GM13977 (cell line): ENCODE measurements around the gene RAB6B.

Source experiments
- DNase-seq: peaks from one replicate; pipeline ENCODE4 v3.0.0; 2012; ENCODE audit warnings: low spot score
- in situ Hi-C: fragments of 300-500 bp; cut with MboI; formaldehyde crosslinking; loops from one replicate; pipeline ENCODE4 v1.12.0; 2022; ENCODE audit warnings: low sequenced_read_pairs, low pct_unique_long_range_greater_than_20kb, mixed read lengths, inconsistent platforms; ENCODE audit not compliant: unreplicated experiment
- TF ChIP-seq, protein P1 (sequence below): IDR thresholded peaks from 2 replicates; pipeline ENCODE4 v1.5.1; 2012; ENCODE audit warnings: mild to moderate bottlenecking, control low read depth; ENCODE audit not compliant: insufficient read depth; ENCODE audit errors: extremely low read depth, missing control alignments

The RAB6B gene

DNA sequence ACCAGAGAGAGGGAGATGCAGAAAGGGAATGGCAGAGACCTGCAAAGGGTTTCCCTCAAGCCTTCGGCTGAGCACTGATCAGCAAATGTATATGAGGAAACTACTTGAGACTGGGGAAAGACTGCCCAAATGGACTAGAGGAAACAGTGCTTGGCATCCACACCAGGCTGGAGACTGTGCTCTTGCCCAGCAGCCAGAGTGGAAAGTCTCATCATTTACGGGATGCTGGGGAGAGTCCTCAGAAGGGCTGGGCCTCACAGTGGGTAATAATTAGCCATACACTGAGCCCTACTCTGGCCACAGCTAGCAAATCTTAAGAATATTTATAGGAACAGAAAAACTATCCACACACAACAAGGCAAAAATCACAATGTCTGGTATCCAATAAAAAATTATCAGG is 18.5 kb downstream of the RAB6B start:
- TF ChIP-seq, protein P1, sequence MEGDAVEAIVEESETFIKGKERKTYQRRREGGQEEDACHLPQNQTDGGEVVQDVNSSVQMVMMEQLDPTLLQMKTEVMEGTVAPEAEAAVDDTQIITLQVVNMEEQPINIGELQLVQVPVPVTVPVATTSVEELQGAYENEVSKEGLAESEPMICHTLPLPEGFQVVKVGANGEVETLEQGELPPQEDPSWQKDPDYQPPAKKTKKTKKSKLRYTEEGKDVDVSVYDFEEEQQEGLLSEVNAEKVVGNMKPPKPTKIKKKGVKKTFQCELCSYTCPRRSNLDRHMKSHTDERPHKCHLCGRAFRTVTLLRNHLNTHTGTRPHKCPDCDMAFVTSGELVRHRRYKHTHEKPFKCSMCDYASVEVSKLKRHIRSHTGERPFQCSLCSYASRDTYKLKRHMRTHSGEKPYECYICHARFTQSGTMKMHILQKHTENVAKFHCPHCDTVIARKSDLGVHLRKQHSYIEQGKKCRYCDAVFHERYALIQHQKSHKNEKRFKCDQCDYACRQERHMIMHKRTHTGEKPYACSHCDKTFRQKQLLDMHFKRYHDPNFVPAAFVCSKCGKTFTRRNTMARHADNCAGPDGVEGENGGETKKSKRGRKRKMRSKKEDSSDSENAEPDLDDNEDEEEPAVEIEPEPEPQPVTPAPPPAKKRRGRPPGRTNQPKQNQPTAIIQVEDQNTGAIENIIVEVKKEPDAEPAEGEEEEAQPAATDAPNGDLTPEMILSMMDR, result no peak
- no peak for DNase-seq
- in situ Hi-C loops, result no loop called here

DNA sequence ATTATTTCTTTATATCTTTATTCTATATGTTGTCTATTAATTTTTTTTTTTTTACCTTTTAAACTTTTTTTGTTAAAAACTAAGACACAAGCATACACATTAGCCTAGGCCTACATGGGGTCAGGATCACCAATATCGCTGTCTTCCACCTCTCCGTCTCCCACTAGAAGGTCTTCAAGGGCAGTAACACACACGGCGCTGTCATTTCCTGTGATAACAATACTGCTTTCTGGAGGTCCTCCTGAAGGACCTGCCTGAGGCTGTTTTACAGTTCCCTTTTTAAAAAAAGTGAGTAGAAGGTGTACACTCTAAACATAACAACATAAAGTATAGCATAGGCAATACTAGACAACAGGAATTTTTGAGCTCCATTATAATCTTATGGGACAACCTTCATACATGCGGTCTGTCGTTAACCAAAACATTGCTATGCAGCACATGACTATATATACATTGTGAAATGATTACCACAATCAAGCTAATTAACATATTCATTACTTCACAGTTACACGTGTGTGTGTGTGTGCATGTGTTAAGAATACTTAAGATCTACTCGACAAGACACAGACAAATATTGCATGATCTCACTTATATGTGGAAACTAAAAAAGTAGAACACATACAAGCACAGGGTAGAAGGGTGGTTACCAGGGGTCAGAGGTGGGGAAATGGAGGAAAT is 20.8 kb downstream of the RAB6B start:
- no peak for DNase-seq
- TF ChIP-seq, protein P1, result no peak
- in situ Hi-C loops, result no loop called here

DNA sequence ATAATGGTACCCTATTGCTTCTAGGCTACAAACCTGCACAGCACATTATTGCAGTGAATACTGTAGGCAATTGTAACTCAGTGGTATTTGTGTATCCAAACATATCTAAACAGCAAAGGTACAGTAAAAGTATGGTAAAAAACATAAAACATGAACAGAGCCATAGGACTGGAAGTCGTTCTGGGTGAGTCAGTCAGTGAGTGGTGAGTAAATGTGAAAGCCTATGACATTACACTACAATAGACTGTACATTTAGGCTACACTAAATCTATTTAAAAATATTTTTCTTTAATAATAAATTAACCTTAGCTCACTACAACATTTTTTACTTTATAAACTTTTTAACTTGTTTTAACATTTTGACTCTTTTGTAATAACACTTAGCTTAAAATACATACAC is 21.3 kb downstream of the RAB6B start:
- in situ Hi-C loops, result no loop called here
- DNase-seq, result no peak
- TF ChIP-seq, protein P1, result no peak

GRCh38 chr3:133872781-133873180 is 22.9 kb downstream of the RAB6B start:
- TF ChIP-seq, protein P1, result no peak
- no peak for DNase-seq
- in situ Hi-C loops, result no loop called here

DNA sequence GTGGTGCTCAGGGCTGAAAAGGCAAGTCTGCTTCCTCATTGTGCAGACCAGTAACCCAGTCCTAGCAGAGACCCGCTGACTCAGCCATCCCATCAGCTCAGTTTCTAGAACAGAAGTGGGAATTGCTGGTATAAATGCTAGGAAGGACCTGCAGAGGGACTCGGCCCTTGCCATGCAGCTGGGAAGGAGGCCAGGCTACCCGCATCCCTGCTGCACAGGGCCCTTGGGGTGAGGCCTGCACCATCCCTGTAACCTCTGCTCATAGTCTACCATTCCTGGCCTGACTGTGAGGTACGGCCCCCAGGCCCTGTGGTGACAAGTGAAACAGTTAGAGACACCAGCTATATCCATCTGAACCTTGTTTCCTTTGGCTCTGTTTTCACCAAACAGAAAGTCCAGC is 23.5 kb downstream of the RAB6B start:
- in situ Hi-C loops, result no loop called here
- no peak for DNase-seq

DNA sequence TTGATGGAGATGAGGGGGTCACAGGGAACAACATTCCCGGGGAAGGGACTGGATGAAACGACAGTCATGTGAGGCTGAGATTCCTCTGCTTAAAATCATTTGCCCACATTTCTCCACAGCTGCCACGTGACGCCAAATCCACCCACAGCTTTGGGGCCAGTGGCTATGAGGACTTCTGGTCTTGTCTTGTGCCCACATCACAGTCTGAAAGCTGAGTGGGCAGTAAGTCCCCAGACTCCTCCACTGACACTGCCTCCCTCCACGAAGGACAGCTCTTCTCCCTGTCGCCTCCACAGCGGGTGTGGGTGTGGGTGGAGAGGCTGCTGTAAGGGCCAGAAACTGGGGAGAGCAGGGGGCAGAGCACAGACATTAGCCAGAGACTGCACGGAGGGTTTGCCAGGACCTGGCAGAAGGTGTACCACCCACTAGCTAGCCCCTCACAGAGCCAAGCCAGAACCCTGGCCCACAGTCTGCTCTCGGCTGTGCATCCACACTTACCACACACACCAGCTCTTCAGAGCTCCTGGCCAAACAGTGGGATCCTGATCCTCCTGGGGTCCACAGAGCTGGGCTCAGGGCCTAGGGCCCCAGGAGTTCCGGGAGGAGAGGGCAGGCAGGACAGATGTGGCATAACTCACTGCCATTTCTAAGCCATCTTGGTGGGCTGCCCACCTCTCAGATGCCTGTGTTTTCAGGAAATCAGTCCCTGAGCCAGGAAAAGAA is 24.2 kb downstream of the RAB6B start:
- in situ Hi-C loops, result no loop called here
- no peak for DNase-seq
- TF ChIP-seq, protein P1, result no peak

More for the DNA sequence above, 23.5 kb downstream of the RAB6B start:
- TF ChIP-seq, protein P1, result no peak
